SK-N-SH treated with all-trans-retinoic acid at 6 μM for 48 hours (cell line): ENCODE results near the gene PLP2.

Experiments
- CSRNP3 ChIP-seq: fragments of 250-450 bp; sonication (Bioruptor Pico); IDR thresholded peaks from 2 replicates; pipeline ENCODE4 v1.5.1; 2021; ENCODE audit warnings: mild to moderate bottlenecking, moderate library complexity
- ISL1 ChIP-seq: fragments of 250-450 bp; sonication (Bioruptor Pico); IDR thresholded peaks from 2 replicates; pipeline ENCODE4 v2.1.2; 2022; ENCODE audit warnings: mild to moderate bottlenecking, moderate library complexity
- PPARA ChIP-seq: fragments of 250-450 bp; sonication (Bioruptor Pico); IDR thresholded peaks from 2 replicates; pipeline ENCODE4 v1.5.0; 2020; ENCODE audit warnings: mild to moderate bottlenecking, borderline replicate concordance
- RARB ChIP-seq: fragments of 250-450 bp; sonication (Bioruptor Pico); IDR thresholded peaks from 2 replicates; pipeline ENCODE4 v1.8.0; 2021; ENCODE audit warnings: mild to moderate bottlenecking, moderate library complexity
- TCF4 ChIP-seq: fragments of 250-450 bp; sonication (Bioruptor Pico); IDR thresholded peaks from 2 replicates; pipeline ENCODE4 v1.8.0; 2021; ENCODE audit warnings: mild to moderate bottlenecking, moderate library complexity, borderline replicate concordance
- ZFP3 ChIP-seq: fragments of 250-450 bp; sonication (Bioruptor Pico); IDR thresholded peaks from 2 replicates; pipeline ENCODE4 v1.5.0; 2020; ENCODE audit warnings: mild to moderate bottlenecking, moderate library complexity
- ZFP30 ChIP-seq: fragments of 450-650 bp; formaldehyde crosslinking; IDR thresholded peaks from 2 replicates; pipeline ENCODE4 v1.5.0; 2022; ENCODE audit warnings: mild to moderate bottlenecking, moderate library complexity
- ZNF565 ChIP-seq: fragments of 450-650 bp; formaldehyde crosslinking; conservative IDR thresholded peaks from 2 replicates; pipeline ENCODE4 v1.5.0; 2020; ENCODE audit warnings: low read depth, mild to moderate bottlenecking, moderate library complexity
- ZNF8 ChIP-seq: fragments of 450-650 bp; formaldehyde crosslinking; IDR thresholded peaks from 2 replicates; pipeline ENCODE4 v1.5.0; 2020; ENCODE audit warnings: mild to moderate bottlenecking, moderate library complexity

GRCh38 chrX:49139713-49140112 is 32.0 kb upstream of the PLP2 start:
- TF ChIP-seq ZNF565 = no peak
- no peak for TF ChIP-seq ZFP30
- TF ChIP-seq ISL1 (CRISPR knock-in tag) = no peak
- no peak for TF ChIP-seq CSRNP3 (CRISPR knock-in tag)
- no peak for TF ChIP-seq TCF4 (CRISPR knock-in tag)
- no peak for TF ChIP-seq PPARA (CRISPR knock-in tag)
- no peak for TF ChIP-seq ZNF8 (CRISPR knock-in tag)
- no peak for TF ChIP-seq RARB (CRISPR knock-in tag)
- TF ChIP-seq ZFP3 (CRISPR knock-in tag) = no peak
